Measurements from ENCODE around the gene UCN2. TPM values are rescaled to one million over a fixed set of nuclear protein-coding genes. Genes with fewer than 3 reads are reported as not detected.

UCN2 gene
- total RNA-seq, 1 experiment from 2014 or later: not detected

DNA sequence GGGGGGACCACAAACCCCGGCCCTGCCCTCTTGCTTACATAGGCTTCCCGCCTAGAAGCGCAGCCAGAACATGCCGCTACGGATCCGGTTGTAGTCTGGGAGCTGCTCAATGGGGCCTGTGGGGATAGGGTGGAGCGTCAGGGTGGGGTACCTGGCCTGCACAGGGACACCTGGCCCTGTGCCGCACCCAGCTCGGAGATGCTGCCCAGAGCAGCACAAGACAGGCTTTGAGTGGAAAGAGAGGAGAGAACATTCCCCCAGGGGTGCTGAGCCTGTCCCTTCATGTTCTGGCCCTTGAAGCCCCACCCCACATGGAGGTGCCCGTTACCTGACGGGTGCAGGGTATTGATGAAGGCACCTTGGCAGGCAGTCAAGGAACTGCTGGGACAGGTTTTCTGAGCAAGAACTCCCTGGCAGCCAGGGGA lies 35.5 kb upstream of the UCN2 start (continued):
- TF ChIP-seq, protein P1, sequence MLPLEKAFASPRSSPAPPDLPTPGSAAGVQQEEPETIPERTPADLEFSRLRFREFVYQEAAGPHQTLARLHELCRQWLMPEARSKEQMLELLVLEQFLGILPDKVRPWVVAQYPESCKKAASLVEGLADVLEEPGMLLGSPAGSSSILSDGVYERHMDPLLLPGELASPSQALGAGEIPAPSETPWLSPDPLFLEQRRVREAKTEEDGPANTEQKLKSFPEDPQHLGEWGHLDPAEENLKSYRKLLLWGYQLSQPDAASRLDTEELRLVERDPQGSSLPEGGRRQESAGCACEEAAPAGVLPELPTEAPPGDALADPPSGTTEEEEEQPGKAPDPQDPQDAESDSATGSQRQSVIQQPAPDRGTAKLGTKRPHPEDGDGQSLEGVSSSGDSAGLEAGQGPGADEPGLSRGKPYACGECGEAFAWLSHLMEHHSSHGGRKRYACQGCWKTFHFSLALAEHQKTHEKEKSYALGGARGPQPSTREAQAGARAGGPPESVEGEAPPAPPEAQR (CRISPR knock-in tag; IDR thresholded peaks at IDR 0.05): no peak
- TF ChIP-seq KAT7 (CRISPR knock-in tag; IDR thresholded peaks at IDR 0.05; ENCODE audit: borderline replicate concordance) (no peak), NFYB (CRISPR knock-in tag; conservative IDR thresholded peaks at IDR 0.05; ENCODE audit: low read depth) (no peak), ZNF138 (CRISPR knock-in tag; conservative IDR thresholded peaks at IDR 0.05) (no peak)

DNA sequence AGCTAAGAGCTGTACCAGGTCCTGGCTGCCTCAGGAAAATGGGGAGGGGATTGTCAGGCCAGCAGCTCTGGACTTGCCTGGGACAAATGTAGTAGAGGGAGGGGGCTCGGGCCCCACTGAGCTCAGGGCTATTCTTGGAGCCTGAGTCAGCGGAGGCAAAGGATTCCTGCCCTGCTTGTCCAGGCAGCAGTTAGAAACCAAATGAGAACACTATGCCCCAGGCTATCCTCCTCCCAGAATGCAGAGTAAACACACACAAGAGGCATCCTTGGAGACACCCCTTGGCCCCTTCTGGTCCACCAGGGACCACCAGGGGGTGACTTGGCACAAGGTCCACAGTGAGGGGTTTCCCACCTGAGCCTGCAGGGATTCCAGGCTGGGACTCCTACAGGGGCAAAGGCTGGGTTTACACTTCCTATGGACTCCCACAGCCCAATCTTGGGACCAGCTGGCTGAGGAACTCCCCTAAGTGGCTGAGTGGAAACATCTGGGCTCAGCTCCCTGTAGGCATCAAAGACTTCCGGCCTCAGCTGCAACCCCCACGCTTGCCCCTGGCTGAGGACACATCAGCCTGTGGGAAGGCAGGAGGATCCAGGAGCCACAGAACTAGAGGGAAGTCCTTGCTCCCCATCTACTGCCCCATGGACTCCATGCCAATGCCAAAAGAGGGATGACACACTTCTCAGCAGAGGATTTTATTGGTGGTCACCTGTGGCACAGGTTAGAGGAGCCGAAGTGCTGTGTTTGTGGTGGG lies 34.9 kb upstream of the UCN2 start:
- ChIA-PET POLR2A (interaction anchor here (0.5 kb wide), 1 partner anchor 119 kb away, joined by 3 read pairs; no protein-coding TSS in a partner anchor), CTCF (interaction anchor here (1.0 to 1.4 kb wide), 3 partner anchors 37 to 162 kb away, joined by 3 to 6 read pairs (median 4); partner anchors contain the start of gene SLC26A6)
- H3K36me3 Mint-ChIP-seq: peaks cover 51% of the 10 kb centered on the region
- H3K27ac Mint-ChIP-seq: no peak overlapping the region
- no peaks in the 10 kb centered on the region for H3K9me3 Mint-ChIP-seq
- H3K4me1 Mint-ChIP-seq: peaks cover 16% of the 10 kb centered on the region
- no peak for TF ChIP-seq SMAD4 (CRISPR knock-in tag; IDR thresholded peaks at IDR 0.05)
- TF ChIP-seq ZNF121 (CRISPR knock-in tag; IDR thresholded peaks at IDR 0.05): no peak
- TF ChIP-seq CREM (CRISPR knock-in tag; IDR thresholded peaks at IDR 0.05): no peak
- no peak for TF ChIP-seq ZNF138 (CRISPR knock-in tag; conservative IDR thresholded peaks at IDR 0.05)
- TF ChIP-seq TEAD4 (CRISPR knock-in tag; IDR thresholded peaks at IDR 0.05): no peak
- no peak for TF ChIP-seq GTF2I (CRISPR knock-in tag; conservative IDR thresholded peaks at IDR 0.05)
- TF ChIP-seq, protein P2, sequence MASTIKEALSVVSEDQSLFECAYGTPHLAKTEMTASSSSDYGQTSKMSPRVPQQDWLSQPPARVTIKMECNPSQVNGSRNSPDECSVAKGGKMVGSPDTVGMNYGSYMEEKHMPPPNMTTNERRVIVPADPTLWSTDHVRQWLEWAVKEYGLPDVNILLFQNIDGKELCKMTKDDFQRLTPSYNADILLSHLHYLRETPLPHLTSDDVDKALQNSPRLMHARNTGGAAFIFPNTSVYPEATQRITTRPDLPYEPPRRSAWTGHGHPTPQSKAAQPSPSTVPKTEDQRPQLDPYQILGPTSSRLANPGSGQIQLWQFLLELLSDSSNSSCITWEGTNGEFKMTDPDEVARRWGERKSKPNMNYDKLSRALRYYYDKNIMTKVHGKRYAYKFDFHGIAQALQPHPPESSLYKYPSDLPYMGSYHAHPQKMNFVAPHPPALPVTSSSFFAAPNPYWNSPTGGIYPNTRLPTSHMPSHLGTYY (CRISPR knock-in tag; IDR thresholded peaks at IDR 0.05): no peak
- no peak for TF ChIP-seq MYBL2 (CRISPR knock-in tag; IDR thresholded peaks at IDR 0.05)
- TF ChIP-seq, protein P3, sequence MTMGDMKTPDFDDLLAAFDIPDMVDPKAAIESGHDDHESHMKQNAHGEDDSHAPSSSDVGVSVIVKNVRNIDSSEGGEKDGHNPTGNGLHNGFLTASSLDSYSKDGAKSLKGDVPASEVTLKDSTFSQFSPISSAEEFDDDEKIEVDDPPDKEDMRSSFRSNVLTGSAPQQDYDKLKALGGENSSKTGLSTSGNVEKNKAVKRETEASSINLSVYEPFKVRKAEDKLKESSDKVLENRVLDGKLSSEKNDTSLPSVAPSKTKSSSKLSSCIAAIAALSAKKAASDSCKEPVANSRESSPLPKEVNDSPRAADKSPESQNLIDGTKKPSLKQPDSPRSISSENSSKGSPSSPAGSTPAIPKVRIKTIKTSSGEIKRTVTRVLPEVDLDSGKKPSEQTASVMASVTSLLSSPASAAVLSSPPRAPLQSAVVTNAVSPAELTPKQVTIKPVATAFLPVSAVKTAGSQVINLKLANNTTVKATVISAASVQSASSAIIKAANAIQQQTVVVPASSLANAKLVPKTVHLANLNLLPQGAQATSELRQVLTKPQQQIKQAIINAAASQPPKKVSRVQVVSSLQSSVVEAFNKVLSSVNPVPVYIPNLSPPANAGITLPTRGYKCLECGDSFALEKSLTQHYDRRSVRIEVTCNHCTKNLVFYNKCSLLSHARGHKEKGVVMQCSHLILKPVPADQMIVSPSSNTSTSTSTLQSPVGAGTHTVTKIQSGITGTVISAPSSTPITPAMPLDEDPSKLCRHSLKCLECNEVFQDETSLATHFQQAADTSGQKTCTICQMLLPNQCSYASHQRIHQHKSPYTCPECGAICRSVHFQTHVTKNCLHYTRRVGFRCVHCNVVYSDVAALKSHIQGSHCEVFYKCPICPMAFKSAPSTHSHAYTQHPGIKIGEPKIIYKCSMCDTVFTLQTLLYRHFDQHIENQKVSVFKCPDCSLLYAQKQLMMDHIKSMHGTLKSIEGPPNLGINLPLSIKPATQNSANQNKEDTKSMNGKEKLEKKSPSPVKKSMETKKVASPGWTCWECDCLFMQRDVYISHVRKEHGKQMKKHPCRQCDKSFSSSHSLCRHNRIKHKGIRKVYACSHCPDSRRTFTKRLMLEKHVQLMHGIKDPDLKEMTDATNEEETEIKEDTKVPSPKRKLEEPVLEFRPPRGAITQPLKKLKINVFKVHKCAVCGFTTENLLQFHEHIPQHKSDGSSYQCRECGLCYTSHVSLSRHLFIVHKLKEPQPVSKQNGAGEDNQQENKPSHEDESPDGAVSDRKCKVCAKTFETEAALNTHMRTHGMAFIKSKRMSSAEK (CRISPR knock-in tag; IDR thresholded peaks at IDR 0.05; ENCODE audit: borderline replicate concordance): no peak
- TF ChIP-seq ATF1 (CRISPR knock-in tag; IDR thresholded peaks at IDR 0.05): no peak
- TF ChIP-seq FOXK1 (CRISPR knock-in tag; IDR thresholded peaks at IDR 0.05): no peak
- TF ChIP-seq, protein P4, sequence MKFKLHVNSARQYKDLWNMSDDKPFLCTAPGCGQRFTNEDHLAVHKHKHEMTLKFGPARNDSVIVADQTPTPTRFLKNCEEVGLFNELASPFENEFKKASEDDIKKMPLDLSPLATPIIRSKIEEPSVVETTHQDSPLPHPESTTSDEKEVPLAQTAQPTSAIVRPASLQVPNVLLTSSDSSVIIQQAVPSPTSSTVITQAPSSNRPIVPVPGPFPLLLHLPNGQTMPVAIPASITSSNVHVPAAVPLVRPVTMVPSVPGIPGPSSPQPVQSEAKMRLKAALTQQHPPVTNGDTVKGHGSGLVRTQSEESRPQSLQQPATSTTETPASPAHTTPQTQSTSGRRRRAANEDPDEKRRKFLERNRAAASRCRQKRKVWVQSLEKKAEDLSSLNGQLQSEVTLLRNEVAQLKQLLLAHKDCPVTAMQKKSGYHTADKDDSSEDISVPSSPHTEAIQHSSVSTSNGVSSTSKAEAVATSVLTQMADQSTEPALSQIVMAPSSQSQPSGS (CRISPR knock-in tag; IDR thresholded peaks at IDR 0.05; ENCODE audit: borderline replicate concordance, low read depth): no peak
- TF ChIP-seq CBFB (CRISPR knock-in tag; IDR thresholded peaks at IDR 0.05; ENCODE audit: low read depth): no peak
- TF ChIP-seq, protein P5, sequence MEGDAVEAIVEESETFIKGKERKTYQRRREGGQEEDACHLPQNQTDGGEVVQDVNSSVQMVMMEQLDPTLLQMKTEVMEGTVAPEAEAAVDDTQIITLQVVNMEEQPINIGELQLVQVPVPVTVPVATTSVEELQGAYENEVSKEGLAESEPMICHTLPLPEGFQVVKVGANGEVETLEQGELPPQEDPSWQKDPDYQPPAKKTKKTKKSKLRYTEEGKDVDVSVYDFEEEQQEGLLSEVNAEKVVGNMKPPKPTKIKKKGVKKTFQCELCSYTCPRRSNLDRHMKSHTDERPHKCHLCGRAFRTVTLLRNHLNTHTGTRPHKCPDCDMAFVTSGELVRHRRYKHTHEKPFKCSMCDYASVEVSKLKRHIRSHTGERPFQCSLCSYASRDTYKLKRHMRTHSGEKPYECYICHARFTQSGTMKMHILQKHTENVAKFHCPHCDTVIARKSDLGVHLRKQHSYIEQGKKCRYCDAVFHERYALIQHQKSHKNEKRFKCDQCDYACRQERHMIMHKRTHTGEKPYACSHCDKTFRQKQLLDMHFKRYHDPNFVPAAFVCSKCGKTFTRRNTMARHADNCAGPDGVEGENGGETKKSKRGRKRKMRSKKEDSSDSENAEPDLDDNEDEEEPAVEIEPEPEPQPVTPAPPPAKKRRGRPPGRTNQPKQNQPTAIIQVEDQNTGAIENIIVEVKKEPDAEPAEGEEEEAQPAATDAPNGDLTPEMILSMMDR (IDR thresholded peaks at IDR 0.05): no peak
- no peak for ATAC-seq
- H3K27me3 Mint-ChIP-seq (ENCODE audit: low read depth): no peaks in the 10 kb centered on the region
- DNase-seq (ENCODE audit: low spot score): no peak
- H3K4me3 Mint-ChIP-seq: no peak overlapping the region
